Immature natural killer cell (primary cell): ENCODE measurements around the gene TNIP1. TPM values are rescaled to one million over a fixed set of nuclear protein-coding genes. Genes with fewer than 3 reads are reported as not detected.

Experiments
- DNase-seq, 3 donors: peaks; one replicate each; pipeline ENCODE4 v3.0.0; 2022; ENCODE audit warnings: mixed read lengths in 1 of 3
- H3K27ac Mint-ChIP-seq, 6 donors: one replicate each; pipeline ENCODE4 v1.8.0; 2020; ENCODE audit warnings: mixed read lengths in 6 of 6, mild to moderate bottlenecking in 5 of 6, inconsistent platforms in 4 of 6, moderate library complexity in 3 of 6
- H3K27me3 Mint-ChIP-seq, 3 donors: one replicate each; pipeline ENCODE4 v1.8.0; 2020 to 2021; ENCODE audit warnings: low read depth in 3 of 3, mild to moderate bottlenecking in 3 of 3, mixed read lengths in 3 of 3, moderate library complexity in 3 of 3, inconsistent platforms in 1 of 3
- H3K36me3 Mint-ChIP-seq, 3 donors: one replicate each; pipeline ENCODE4 v1.8.0; 2020; ENCODE audit warnings: mixed read lengths in 3 of 3, inconsistent platforms in 2 of 3, mild to moderate bottlenecking in 2 of 3
- H3K4me1 Mint-ChIP-seq, 2 donors: one replicate each; pipeline ENCODE4 v1.8.0; 2020; ENCODE audit warnings: inconsistent platforms in 2 of 2, mild to moderate bottlenecking in 2 of 2, mixed read lengths in 2 of 2, moderate library complexity in 1 of 2
- H3K4me3 Mint-ChIP-seq, 5 donors: one replicate each; pipeline ENCODE4 v1.8.0; 2020; ENCODE audit warnings: mild to moderate bottlenecking in 5 of 5, mixed read lengths in 5 of 5, inconsistent platforms in 3 of 5, moderate library complexity in 3 of 5
- H3K9me3 Mint-ChIP-seq, 6 donors: one replicate each; pipeline ENCODE4 v1.8.0; 2020; ENCODE audit warnings: mild to moderate bottlenecking in 6 of 6, mixed read lengths in 6 of 6, inconsistent platforms in 4 of 6, moderate library complexity in 3 of 6
- polyA plus RNA-seq, 3 donors: library from polyadenylated mRNA; unstranded; fragments of 300-500 nt; fragmentation: Illumina TruSeq; gene quantifications; one replicate each; pipeline ENCODE4 v1.2.3, GENCODE V29; 2021

Gene TNIP1
- polyA plus RNA-seq, 3 donors from 2014 or later, result 21.8 to 62.4 (median 40.2) TPM

GRCh38 chr5:151113651-151114050 is 32.8 kb upstream of the TNIP1 start:
- no peaks in the 10 kb centered on the region for H3K9me3 Mint-ChIP-seq
- H3K27ac Mint-ChIP-seq, result peak overlapping the region; percentile 14 to 67 (median 48)
- no peak for DNase-seq
- peaks cover 8 to 41% (median 17%) of the 10 kb centered on the region in 3 donors for H3K36me3 Mint-ChIP-seq
- H3K4me3 Mint-ChIP-seq, result no peak overlapping the region
- peaks cover 5 to 17% of the 10 kb centered on the region in 2 donors for H3K4me1 Mint-ChIP-seq
- peaks cover 0 to 5% (median 0%) of the 10 kb centered on the region in 3 donors for H3K27me3 Mint-ChIP-seq

- no peaks in the 10 kb centered on the region for H3K9me3 Mint-ChIP-seq
- peaks cover 0 to 5% (median 0%) of the 10 kb centered on the region in 3 donors for H3K27me3 Mint-ChIP-seq
- peaks cover 18 to 51% (median 24%) of the 10 kb centered on the region in 3 donors for H3K36me3 Mint-ChIP-seq
- H3K4me3 Mint-ChIP-seq, result no peak overlapping the region
- H3K27ac Mint-ChIP-seq, result no peak overlapping the region
- DNase-seq, result no peak
- peaks cover 8 to 25% of the 10 kb centered on the region in 2 donors for H3K4me1 Mint-ChIP-seq
Measured at GRCh38 chr5:151110992-151111391, 30.2 kb upstream of the TNIP1 start.

GRCh38 chr5:151110122-151110681 is 29.4 kb upstream of the TNIP1 start:
- Mint-ChIP-seq H3K9me3 (no peaks in the 10 kb centered on the region), H3K36me3 (peaks cover 18 to 55% (median 24%) of the 10 kb centered on the region in 3 donors), H3K4me1 (peaks cover 6 to 22% of the 10 kb centered on the region in 2 donors), H3K27ac (peak overlapping the region in 2 of 6 donors; percentile 51 to 61), H3K4me3 (no peak overlapping the region), H3K27me3 (peaks cover 0 to 5% (median 0%) of the 10 kb centered on the region in 3 donors)
- DNase-seq, result no peak

GRCh38 chr5:151108566-151108965 is 27.7 kb upstream of the TNIP1 start:
- H3K36me3 Mint-ChIP-seq, result peaks cover 23 to 58% (median 27%) of the 10 kb centered on the region in 3 donors
- no peak for DNase-seq
- no peaks in the 10 kb centered on the region for H3K9me3 Mint-ChIP-seq

GRCh38 chr5:151107738-151108520 is 27.1 kb upstream of the TNIP1 start:
- Mint-ChIP-seq H3K36me3 (peaks cover 26 to 62% (median 30%) of the 10 kb centered on the region in 3 donors), H3K4me3 (no peak overlapping the region), H3K4me1 (peaks cover 4 to 13% of the 10 kb centered on the region in 2 donors), H3K9me3 (no peaks in the 10 kb centered on the region), H3K27ac (peak overlapping the region in 4 of 6 donors; percentile 6 to 41 (median 24)), H3K27me3 (peaks cover 0 to 8% (median 3%) of the 10 kb centered on the region in 3 donors)
- no peak for DNase-seq

More at GRCh38 chr5:151108566-151108965, 27.7 kb upstream of the TNIP1 start:
- Mint-ChIP-seq H3K4me3 (no peak overlapping the region), H3K27me3 (peaks cover 0 to 8% (median 3%) of the 10 kb centered on the region in 3 donors), H3K4me1 (peaks cover 2 to 9% of the 10 kb centered on the region in 2 donors), H3K27ac (peak overlapping the region in 2 of 6 donors; percentile 15 to 32)

- peaks cover 27 to 61% (median 30%) of the 10 kb centered on the region in 3 donors for H3K36me3 Mint-ChIP-seq
- peak overlapping the region in 2 of 6 donors; percentile 0 to 76 for H3K27ac Mint-ChIP-seq
- peaks cover 0 to 8% (median 3%) of the 10 kb centered on the region in 3 donors for H3K27me3 Mint-ChIP-seq
- H3K9me3 Mint-ChIP-seq, result no peaks in the 10 kb centered on the region
- H3K4me1 Mint-ChIP-seq, result peaks cover 4 to 13% of the 10 kb centered on the region in 2 donors
- DNase-seq, result no peak
- H3K4me3 Mint-ChIP-seq, result no peak overlapping the region
Measured at GRCh38 chr5:151107084-151107483, 26.2 kb upstream of the TNIP1 start.

GRCh38 chr5:151106509-151106908 is 25.7 kb upstream of the TNIP1 start:
- Mint-ChIP-seq H3K27me3 (peaks cover 0 to 8% (median 3%) of the 10 kb centered on the region in 3 donors), H3K4me3 (no peak overlapping the region), H3K9me3 (no peaks in the 10 kb centered on the region), H3K36me3 (peaks cover 33 to 66% (median 34%) of the 10 kb centered on the region in 3 donors), H3K27ac (peak overlapping the region; percentile 0 to 82 (median 72)), H3K4me1 (peaks cover 7 to 17% of the 10 kb centered on the region in 2 donors)
- no peak for DNase-seq

- no peak for DNase-seq
- H3K4me3 Mint-ChIP-seq, result no peak overlapping the region
- peaks cover 8 to 18% of the 10 kb centered on the region in 2 donors for H3K4me1 Mint-ChIP-seq
- H3K27me3 Mint-ChIP-seq, result peaks cover 0 to 8% (median 3%) of the 10 kb centered on the region in 3 donors
- peak overlapping the region in 4 of 6 donors; percentile 53 to 82 (median 72) for H3K27ac Mint-ChIP-seq
- H3K36me3 Mint-ChIP-seq, result peaks cover 34 to 69% (median 35%) of the 10 kb centered on the region in 3 donors
- H3K9me3 Mint-ChIP-seq, result no peaks in the 10 kb centered on the region
Measured at GRCh38 chr5:151106043-151106442, 25.2 kb upstream of the TNIP1 start.

GRCh38 chr5:151105561-151105960 is 24.7 kb upstream of the TNIP1 start:
- Mint-ChIP-seq H3K9me3 (no peaks in the 10 kb centered on the region), H3K4me3 (no peak overlapping the region), H3K27me3 (peaks cover 0 to 11% (median 3%) of the 10 kb centered on the region in 3 donors), H3K4me1 (peaks cover 12 to 22% of the 10 kb centered on the region in 2 donors), H3K36me3 (peaks cover 36 to 69% (median 37%) of the 10 kb centered on the region in 3 donors), H3K27ac (peak overlapping the region in 4 of 6 donors; percentile 32 to 58 (median 43))
- no peak for DNase-seq

- H3K36me3 Mint-ChIP-seq, result peaks cover 42 to 70% (median 43%) of the 10 kb centered on the region in 3 donors
- peak overlapping the region in 5 of 6 donors; percentile 19 to 78 (median 40) for H3K27ac Mint-ChIP-seq
- H3K4me1 Mint-ChIP-seq, result peaks cover 20 to 30% of the 10 kb centered on the region in 2 donors
- peaks cover 0 to 13% (median 5%) of the 10 kb centered on the region in 3 donors for H3K27me3 Mint-ChIP-seq
- no peak for DNase-seq
- no peaks in the 10 kb centered on the region for H3K9me3 Mint-ChIP-seq
- H3K4me3 Mint-ChIP-seq, result no peak overlapping the region
Measured at GRCh38 chr5:151104795-151105194, 24.0 kb upstream of the TNIP1 start.

GRCh38 chr5:151101746-151102145 is 20.9 kb upstream of the TNIP1 start:
- Mint-ChIP-seq H3K27me3 (peaks cover 2 to 16% (median 7%) of the 10 kb centered on the region in 3 donors), H3K36me3 (peaks cover 30 to 54% (median 33%) of the 10 kb centered on the region in 3 donors), H3K27ac (peak overlapping the region; percentile 65 to 96 (median 78)), H3K4me1 (peaks cover 50 to 59% of the 10 kb centered on the region in 2 donors), H3K4me3 (no peak overlapping the region), H3K9me3 (no peaks in the 10 kb centered on the region)
- DNase-seq, result no peak

GRCh38 chr5:151101151-151101550 is 20.3 kb upstream of the TNIP1 start:
- H3K36me3 Mint-ChIP-seq, result peaks cover 27 to 48% (median 30%) of the 10 kb centered on the region in 3 donors
- H3K27me3 Mint-ChIP-seq, result peaks cover 4 to 11% (median 7%) of the 10 kb centered on the region in 3 donors
- peaks cover 54 to 59% of the 10 kb centered on the region in 2 donors for H3K4me1 Mint-ChIP-seq
- no peak for DNase-seq
- peak overlapping the region; percentile 85 to 98 (median 95) for H3K27ac Mint-ChIP-seq
- H3K9me3 Mint-ChIP-seq, result no peaks in the 10 kb centered on the region
- no peak overlapping the region for H3K4me3 Mint-ChIP-seq

- Mint-ChIP-seq H3K4me1 (peaks cover 59 to 62% of the 10 kb centered on the region in 2 donors), H3K27ac (peak overlapping the region; percentile 85 to 98 (median 95)), H3K9me3 (no peaks in the 10 kb centered on the region), H3K36me3 (peaks cover 26 to 45% (median 30%) of the 10 kb centered on the region in 3 donors), H3K4me3 (no peak overlapping the region), H3K27me3 (peaks cover 7 to 14% (median 9%) of the 10 kb centered on the region in 3 donors)
- DNase-seq, result no peak
Measured at GRCh38 chr5:151100681-151101080, 19.8 kb upstream of the TNIP1 start.
